Osteocyte (in vitro differentiated cells): Measurements from ENCODE around the gene NFKB1. TPM values are rescaled to one million over a fixed set of nuclear protein-coding genes. Genes with fewer than 3 reads are reported as not detected.
A peak's percentile ranks its signal among the peaks of the same experiment; 100 is the strongest.

Source experiments
- DNase-seq: peaks from one replicate; pipeline ENCODE4 v3.0.0; 2021; ENCODE audit warnings: mixed read lengths; ENCODE audit not compliant: unreplicated experiment; ENCODE audit errors: extremely low spot score
- H3K27ac Mint-ChIP-seq: one replicate; pipeline ENCODE4 v1.8.0; 2021; ENCODE audit warnings: mild to moderate bottlenecking, mixed read lengths; ENCODE audit not compliant: unreplicated experiment
- H3K27me3 Mint-ChIP-seq: one replicate; pipeline ENCODE4 v1.8.0; 2021; ENCODE audit warnings: mixed read lengths; ENCODE audit not compliant: unreplicated experiment
- H3K36me3 Mint-ChIP-seq: one replicate; pipeline ENCODE4 v1.8.0; 2021; ENCODE audit warnings: mixed read lengths; ENCODE audit not compliant: unreplicated experiment
- H3K4me1 Mint-ChIP-seq: one replicate; pipeline ENCODE4 v1.8.0; 2021; ENCODE audit warnings: mixed read lengths; ENCODE audit not compliant: unreplicated experiment
- H3K4me3 Mint-ChIP-seq: one replicate; pipeline ENCODE4 v1.8.0; 2021; ENCODE audit warnings: mild to moderate bottlenecking, moderate library complexity, mixed read lengths; ENCODE audit not compliant: unreplicated experiment
- H3K9me3 Mint-ChIP-seq: one replicate; pipeline ENCODE4 v1.8.0; 2021; ENCODE audit warnings: mixed read lengths; ENCODE audit not compliant: unreplicated experiment
- CTCF ChIP-seq: fragments of 200-600 bp; sonication (generic); IDR thresholded peaks from 2 replicates; pipeline ENCODE4 v1.5.0; 2021; ENCODE audit warnings: antibody characterized with exemption, mild to moderate bottlenecking, moderate library complexity
- total RNA-seq: library from RNA; stranded (reverse); gene quantifications from 2 replicates; pipeline ENCODE4 v1.2.1, GENCODE V29; 2021

Gene NFKB1
- total RNA-seq, 1 donor from 2014 or later, result 27.9 TPM

GRCh38 chr4:102529977-102530376 is 28.8 kb downstream of the NFKB1 start:
- peaks cover 37% of the 10 kb centered on the region for H3K4me1 Mint-ChIP-seq
- no peak for TF ChIP-seq CTCF
- H3K27ac Mint-ChIP-seq, result peak overlapping the region; percentile 8
- H3K36me3 Mint-ChIP-seq, result peaks cover 12% of the 10 kb centered on the region
- H3K9me3 Mint-ChIP-seq, result no peaks in the 10 kb centered on the region
- no peaks in the 10 kb centered on the region for H3K27me3 Mint-ChIP-seq
- DNase-seq, result no peak
- no peak overlapping the region for H3K4me3 Mint-ChIP-seq

GRCh38 chr4:102530986-102531385 is 29.8 kb downstream of the NFKB1 start:
- no peaks in the 10 kb centered on the region for H3K27me3 Mint-ChIP-seq
- no peak for TF ChIP-seq CTCF
- H3K27ac Mint-ChIP-seq, result no peak overlapping the region
- H3K4me1 Mint-ChIP-seq, result peaks cover 38% of the 10 kb centered on the region
- DNase-seq, result no peak
- H3K36me3 Mint-ChIP-seq, result peaks cover 12% of the 10 kb centered on the region
- no peak overlapping the region for H3K4me3 Mint-ChIP-seq
- H3K9me3 Mint-ChIP-seq, result no peaks in the 10 kb centered on the region

GRCh38 chr4:102531462-102531861 is 30.3 kb downstream of the NFKB1 start:
- Mint-ChIP-seq H3K9me3 (no peaks in the 10 kb centered on the region), H3K27me3 (no peaks in the 10 kb centered on the region), H3K36me3 (peaks cover 12% of the 10 kb centered on the region), H3K27ac (peak overlapping the region; percentile 4), H3K4me3 (no peak overlapping the region), H3K4me1 (peaks cover 42% of the 10 kb centered on the region)
- DNase-seq, result no peak
- TF ChIP-seq CTCF, result no peak

GRCh38 chr4:102533348-102533747 is 32.2 kb downstream of the NFKB1 start:
- Mint-ChIP-seq H3K4me3 (no peak overlapping the region), H3K4me1 (peaks cover 43% of the 10 kb centered on the region)

GRCh38 chr4:102533904-102534303 is 32.7 kb downstream of the NFKB1 start:
- Mint-ChIP-seq H3K27ac (no peak overlapping the region), H3K36me3 (peaks cover 12% of the 10 kb centered on the region), H3K4me3 (no peak overlapping the region), H3K9me3 (no peaks in the 10 kb centered on the region), H3K27me3 (no peaks in the 10 kb centered on the region), H3K4me1 (peaks cover 42% of the 10 kb centered on the region)
- no peak for DNase-seq
- no peak for TF ChIP-seq CTCF

More at GRCh38 chr4:102533348-102533747, 32.2 kb downstream of the NFKB1 start:
- H3K36me3 Mint-ChIP-seq, result peaks cover 12% of the 10 kb centered on the region
- DNase-seq, result no peak
- no peak overlapping the region for H3K27ac Mint-ChIP-seq
- no peaks in the 10 kb centered on the region for H3K9me3 Mint-ChIP-seq
- H3K27me3 Mint-ChIP-seq, result no peaks in the 10 kb centered on the region
- no peak for TF ChIP-seq CTCF
